HepG2 (cell line): ENCODE results near the gene CDRT15. TPM values are rescaled to one million over a fixed set of nuclear protein-coding genes. Genes with fewer than 3 reads are reported as not detected.

ENCODE experiments used
- ATAC-seq: fragments of 200-7000 bp; cut with Tn5 transposase; 3 replicates; pipeline ENCODE4 v1.9.1; 2020; ENCODE audit warnings: mild to moderate bottlenecking, moderate library complexity
- BruUV-seq: library from RNA; stranded (reverse); fragments of 400-500 nt; replicated peaks from 2 replicates; lab custom pipeline; 2021; lab: Mats Ljungman, UMichigan
- CTCF ChIA-PET: fragments of 300-600 bp; formaldehyde crosslinking; extraction: SDS; loops from one replicate; lab custom pipeline; 2021; ENCODE audit warnings: low total read pairs, inconsistent platforms, low intra/inter-chr PET ratio; lab: Yijun Ruan, JAX
- POLR2A ChIA-PET: fragments of 350-600 bp; sonication (Branson Sonifier 250); formaldehyde crosslinking; loops from one replicate; lab custom pipeline; 2020; ENCODE audit warnings: antibody characterized with exemption, inconsistent platforms; lab: Yijun Ruan, JAX
- DNase-seq: peaks from one replicate; pipeline ENCODE4 v3.0.0-alpha.2; 2015; ENCODE audit warnings: low spot score
- FAIRE-seq: peaks from 3 replicates; lab custom pipeline; 2011; peaks lifted over from hg19 to GRCh38; lab: Jason Lieb, UNC
- H2AFZ ChIP-seq: one replicate; pipeline ENCODE4 v1.6.1; 2011; ENCODE audit warnings: low read length, inconsistent platforms
- H3K27ac ChIP-seq: fragments of 300-600 bp; 3 replicates; pipeline ENCODE4 v1.8.0; 2011; ENCODE audit warnings: mixed run types, mild to moderate bottlenecking, mixed read lengths, low read length, inconsistent platforms; ENCODE audit not compliant: insufficient read depth; ENCODE audit errors: extremely low read length
- H3K27me3 ChIP-seq, 2 experiments: fragments of 200-600 bp in 1 of 2; 2 replicates in 1 of 2; 3 replicates in 1 of 2; pipeline versions ENCODE4 v1.6.0 to v1.8.0; 2011; ENCODE audit warnings: low read length in 2 of 2, mild to moderate bottlenecking in 2 of 2, moderate library complexity in 2 of 2, inconsistent platforms in 1 of 2; ENCODE audit not compliant: insufficient read depth in 2 of 2, control insufficient read depth in 1 of 2
- H3K36me3 ChIP-seq, 2 experiments: fragments of 200-600 bp in 1 of 2; replicated peaks in 1 of 2; 2 replicates in 1 of 2; 3 replicates in 1 of 2; pipeline versions ENCODE4 v1.5.1 to v1.8.0; 2011; ENCODE audit warnings: low read length in 2 of 2, inconsistent platforms in 1 of 2; ENCODE audit not compliant: insufficient read depth in 2 of 2, control insufficient read depth in 1 of 2
- H3K4me1 ChIP-seq: 2 replicates; pipeline ENCODE4 v1.5.1; 2012; ENCODE audit warnings: low read length, inconsistent platforms; ENCODE audit not compliant: insufficient read depth
- H3K4me2 ChIP-seq: 2 replicates; pipeline ENCODE4 v1.6.0; 2011; ENCODE audit warnings: low read depth, low read length, inconsistent platforms
- H3K4me3 ChIP-seq, 3 experiments: fragments of 200-600 bp in 1 of 3; sonication (generic), shearing (Covaris generic) in 1 of 3; replicated peaks in 1 of 3; 2 replicates each; pipeline ENCODE4 v1.5.1; 2011 to 2016; ENCODE audit warnings: low read length in 3 of 3, inconsistent platforms in 2 of 3, low read depth in 2 of 3, mild to moderate bottlenecking in 2 of 3, control low read depth in 1 of 3, mixed read lengths in 1 of 3; ENCODE audit not compliant: insufficient read depth in 1 of 3
- H3K79me2 ChIP-seq: one replicate; pipeline ENCODE4 v1.6.1; 2011; ENCODE audit warnings: low read length, inconsistent platforms; ENCODE audit not compliant: insufficient read depth
- H3K9ac ChIP-seq: 2 replicates; pipeline ENCODE4 v1.6.0; 2011; ENCODE audit warnings: mild to moderate bottlenecking, low read depth, low read length, inconsistent platforms; ENCODE audit not compliant: insufficient read depth
- H3K9me3 ChIP-seq: 2 replicates; pipeline ENCODE4 v1.5.1; 2012; ENCODE audit warnings: mild to moderate bottlenecking, low read length
- H4K20me1 ChIP-seq: 2 replicates; pipeline ENCODE4 v1.6.0; 2011; ENCODE audit warnings: inconsistent platforms, mild to moderate bottlenecking, low read length, moderate library complexity; ENCODE audit not compliant: insufficient read depth
- CHD4 ChIP-seq: fragments of 200-600 bp; sonication (generic); IDR thresholded peaks from 2 replicates; pipeline ENCODE4 v1.7.0; 2017; ENCODE audit warnings: mild to moderate bottlenecking, low read length, borderline replicate concordance
- EEA1 ChIP-seq: sonication (generic); formaldehyde crosslinking; IDR thresholded peaks from 2 replicates; pipeline ENCODE4 v1.5.1; 2020; ENCODE audit warnings: mild to moderate bottlenecking, missing genetic modification reagents, borderline replicate concordance
- ELF4 ChIP-seq: sonication (generic); formaldehyde crosslinking; IDR thresholded peaks from 2 replicates; pipeline ENCODE4 v1.5.0; 2020; ENCODE audit warnings: missing genetic modification reagents, mild to moderate bottlenecking, moderate library complexity, borderline replicate concordance
- HDAC2 ChIP-seq: sonication (generic); formaldehyde crosslinking; IDR thresholded peaks from 2 replicates; pipeline ENCODE4 v1.4.0; 2020; ENCODE audit warnings: missing genetic modification reagents
- HMGXB4 ChIP-seq, 2 experiments: sonication (generic) in 1 of 2; formaldehyde crosslinking in 1 of 2; IDR thresholded peaks; 2 replicates each; pipeline versions ENCODE4 v1.4.0 to v1.6.1; 2018 to 2020; ENCODE audit warnings: missing genetic modification reagents in 2 of 2, borderline replicate concordance in 1 of 2, low read depth in 1 of 2, mild to moderate bottlenecking in 1 of 2, missing biosample characterization in 1 of 2
- HOXA5 ChIP-seq: sonication (generic); formaldehyde crosslinking; IDR thresholded peaks from 2 replicates; pipeline ENCODE4 v1.4.0; 2020; ENCODE audit warnings: missing genetic modification reagents
- HOXD1 ChIP-seq: sonication (generic); formaldehyde crosslinking; IDR thresholded peaks from 2 replicates; pipeline ENCODE4 v1.5.0; 2020; ENCODE audit warnings: missing genetic modification reagents
- IRF2 ChIP-seq: IDR thresholded peaks from 2 replicates; pipeline ENCODE4 v1.6.1; 2018; ENCODE audit warnings: missing genetic modification reagents, missing compliant biosample characterization
- MEIS1 ChIP-seq: sonication (generic); formaldehyde crosslinking; IDR thresholded peaks from 2 replicates; pipeline ENCODE4 v1.9.0; 2021; ENCODE audit warnings: mild to moderate bottlenecking, missing genetic modification reagents, moderate library complexity, borderline replicate concordance
- NAIF1 ChIP-seq: sonication (generic); formaldehyde crosslinking; IDR thresholded peaks from 2 replicates; pipeline ENCODE4 v1.5.0; 2020; ENCODE audit warnings: mild to moderate bottlenecking, missing genetic modification reagents, borderline replicate concordance
- NCOA5 ChIP-seq: sonication (generic); formaldehyde crosslinking; IDR thresholded peaks from 2 replicates; pipeline ENCODE4 v1.4.0; 2020; ENCODE audit warnings: missing genetic modification reagents
- NFIC ChIP-seq: IDR thresholded peaks from 2 replicates; pipeline ENCODE4 v1.6.1; 2012; ENCODE audit warnings: mild to moderate bottlenecking, low read length, inconsistent platforms
- ONECUT2 ChIP-seq: sonication (generic); formaldehyde crosslinking; IDR thresholded peaks from 2 replicates; pipeline ENCODE4 v1.4.0; 2020; ENCODE audit warnings: missing genetic modification reagents
- POLR2G ChIP-seq: fragments of 200-400 bp; formaldehyde crosslinking; IDR thresholded peaks from 2 replicates; pipeline ENCODE4 v1.6.1; 2018; ENCODE audit warnings: mild to moderate bottlenecking, low read depth, low read length, moderate library complexity
- RFXAP ChIP-seq: sonication (generic); formaldehyde crosslinking; IDR thresholded peaks from 2 replicates; pipeline ENCODE4 v1.4.0; 2020; ENCODE audit warnings: missing genetic modification reagents, borderline replicate concordance
- STAT5B ChIP-seq: sonication (generic); formaldehyde crosslinking; IDR thresholded peaks from 2 replicates; pipeline ENCODE4 v1.4.0; 2020; ENCODE audit warnings: missing genetic modification reagents
- STAT6 ChIP-seq: sonication (generic); formaldehyde crosslinking; IDR thresholded peaks from 2 replicates; pipeline ENCODE4 v1.4.0; 2020; ENCODE audit warnings: missing genetic modification reagents, mild to moderate bottlenecking, borderline replicate concordance
- SUZ12 ChIP-seq: fragments of 150-350 bp; IDR thresholded peaks from 2 replicates; pipeline ENCODE4 v1.6.1; 2014; ENCODE audit warnings: low read depth, low read length
- ZBTB38 ChIP-seq: sonication (generic); formaldehyde crosslinking; IDR thresholded peaks from 2 replicates; pipeline ENCODE4 v1.5.1; 2020; ENCODE audit warnings: mild to moderate bottlenecking, missing genetic modification reagents
- ZKSCAN1 ChIP-seq: fragments of 150-350 bp; IDR thresholded peaks from 2 replicates; pipeline ENCODE4 v1.6.1; 2014; ENCODE audit warnings: low read length
- ZNF354B ChIP-seq: sonication (generic); formaldehyde crosslinking; IDR thresholded peaks from 2 replicates; pipeline ENCODE4 v1.8.0; 2022; ENCODE audit warnings: mild to moderate bottlenecking, missing genetic modification reagents
- ZNF570 ChIP-seq: sonication (generic); formaldehyde crosslinking; IDR thresholded peaks from 2 replicates; pipeline ENCODE4 v1.4.0; 2020; ENCODE audit warnings: mild to moderate bottlenecking, missing genetic modification reagents, borderline replicate concordance
- ZNF572 ChIP-seq: sonication (generic); formaldehyde crosslinking; IDR thresholded peaks from 2 replicates; pipeline ENCODE4 v1.5.1; 2020; ENCODE audit warnings: mild to moderate bottlenecking, missing genetic modification reagents
- ZNF724P ChIP-seq: sonication (generic); formaldehyde crosslinking; IDR thresholded peaks from 2 replicates; pipeline ENCODE4 v1.8.0; 2022; ENCODE audit warnings: missing genetic modification reagents, borderline replicate concordance
- WGBS: methylation state at CpG from one replicate; pipeline ENCODE4 v1.1.6; 2017; ENCODE audit warnings: low lambda C conversion rate; 5-methylcytosine and 5-hydroxymethylcytosine counted together
- in situ Hi-C: cut with HindIII; loops from 2 replicates; pipeline ENCODE4 v1.10.0; 2017; ENCODE audit warnings: low pct_unique_long_range_greater_than_20kb; ENCODE audit not compliant: extremely low pct_ligation_motif_present
- intact Hi-C: fragments of 100-400 bp; cut with micrococcal nuclease; formaldehyde crosslinking; loops from one replicate; pipeline ENCODE4 v1.10.0; 2022; ENCODE audit not compliant: unreplicated experiment
- polyA plus RNA-seq, 8 experiments: library from polyadenylated mRNA; depleted of rRNA in 3 of 8; stranded (reverse) in 7 of 8; unstranded in 1 of 8; fragments of >200 nt; fragmentation: Illumina TruSeq in 4 of 8; extraction: Trizol in 4 of 8; gene quantifications; 2 replicates each; pipeline versions ENCODE4 v1.2.1 to v1.2.3, GENCODE V29; 2011 to 2016; ENCODE audit warnings: low read depth in 4 of 8, missing spikeins in 1 of 8, mixed read lengths in 1 of 8; ENCODE audit not compliant: insufficient read depth in 1 of 8
- total RNA-seq, 5 experiments: library from RNA; depleted of rRNA; stranded (reverse); fragments of >200 nt; fragmentation: Illumina TruSeq; extraction: Trizol; gene quantifications; 2 replicates each; pipeline ENCODE4 v1.2.3, GENCODE V29; 2016; ENCODE audit warnings: low read depth in 1 of 5

The CDRT15 gene
- total and polyA plus RNA-seq, 2 of the 13 experiments (the other 11 are each of a cell fraction or from before 2014, with no cell fraction given), result not detected

GRCh38 chr17:14214271-14214670 lies 22.4 kb downstream of the CDRT15 start (continued):
- TF ChIP-seq NAIF1, result no peak
- TF ChIP-seq EEA1 (CRISPR knock-in tag), result no peak
- no peak for TF ChIP-seq SUZ12
- no peak for TF ChIP-seq ZKSCAN1
- TF ChIP-seq STAT5B (CRISPR knock-in tag), result no peak
- TF ChIP-seq NCOA5 (CRISPR knock-in tag), result no peak
- TF ChIP-seq CHD4, result no peak
- TF ChIP-seq STAT6 (CRISPR knock-in tag), result no peak
- no peak for TF ChIP-seq RFXAP (CRISPR knock-in tag)
- no peak for TF ChIP-seq HDAC2 (CRISPR knock-in tag)
- TF ChIP-seq NFIC, result no peak

GRCh38 chr17:14212401-14212800 lies 24.3 kb downstream of the CDRT15 start:
- in situ Hi-C loops, result no loop called here
- Histone ChIP-seq H2AFZ (no peak overlapping the region), H3K4me2 (no peak overlapping the region), H3K4me3 (no peak overlapping the region), H3K9me3 (peaks cover 3% of the 10 kb centered on the region; the same call in 1 of the 2 replicates), H3K36me3 (peaks cover 2 to 5% of the 10 kb centered on the region in 2 experiments; a peak in 1 of 5 replicates), H3K27ac (no peak overlapping the region), H3K9ac (no peak overlapping the region), H4K20me1 (no peaks in the 10 kb centered on the region), H3K79me2 (no peaks in the 10 kb centered on the region), H3K4me1 (peaks cover 26% of the 10 kb centered on the region), H3K27me3 (no peaks in the 10 kb centered on the region)
- ATAC-seq (no peak), FAIRE-seq (no peak), DNase-seq (no peak)
- no TSS peak for BruUV-seq
- 93% methylated on average over 11 of the region's 12 CpGs for WGBS
- POLR2A ChIA-PET, result no interaction called here
- intact Hi-C loops, result no loop called here
- CTCF ChIA-PET, result no interaction called here
- no peak for TF ChIP-seq ELF4 (CRISPR knock-in tag)
- no peak for TF ChIP-seq IRF2 (CRISPR knock-in tag)
- TF ChIP-seq HMGXB4 (CRISPR knock-in tag; IDR thresholded peaks at IDR 0.05; ENCODE audit: borderline replicate concordance in 1 of 2, low read depth in 1 of 2), result no peak
- TF ChIP-seq ZBTB38 (CRISPR knock-in tag), result no peak
- no peak for TF ChIP-seq ZNF724P
- no peak for TF ChIP-seq HOXA5
- TF ChIP-seq MEIS1, result no peak
- no peak for TF ChIP-seq ZNF572 (CRISPR knock-in tag)
- TF ChIP-seq ZNF354B, result no peak
- no peak for TF ChIP-seq POLR2G
- TF ChIP-seq HOXD1, result no peak
- TF ChIP-seq ZNF570 (CRISPR knock-in tag), result no peak
- TF ChIP-seq ONECUT2 (CRISPR knock-in tag), result no peak
